Measurements from ENCODE around the gene VPS11. TPM values are rescaled to one million over a fixed set of nuclear protein-coding genes. Genes with fewer than 3 reads are reported as not detected.

The VPS11 gene
- total RNA-seq, 1 donor from 2014 or later, result 10.4 TPM

DNA sequence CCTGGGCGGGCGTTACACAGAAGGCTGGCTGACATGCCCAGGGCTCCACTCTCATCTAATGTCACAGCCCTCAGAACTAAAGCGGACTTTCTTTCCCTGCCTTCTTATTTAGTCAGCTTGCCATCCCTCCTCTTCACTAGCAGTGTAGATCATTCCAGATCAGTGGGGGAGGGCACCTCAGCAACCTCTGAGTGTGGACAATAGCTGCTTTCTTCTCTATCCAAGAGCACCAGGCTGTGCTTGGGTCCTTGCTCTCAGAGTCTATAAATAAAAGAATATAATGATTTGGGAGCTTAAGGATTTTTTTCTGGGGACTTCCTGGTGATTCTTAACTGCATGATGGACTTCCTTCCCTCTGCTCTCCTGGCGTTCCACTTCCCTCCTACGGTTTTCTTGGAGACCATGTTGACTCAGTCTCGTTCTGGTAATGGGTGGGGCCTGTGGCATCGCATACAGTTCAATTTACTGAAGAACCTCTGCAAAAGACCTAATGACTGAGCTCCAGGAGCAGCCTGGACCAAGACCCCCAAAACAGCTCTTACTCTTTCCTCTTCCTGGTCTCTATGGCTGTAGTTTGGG is 14.2 kb downstream of the VPS11 start:
- DNase-seq (ENCODE audit: low spot score), result no peak
- peaks cover 5% of the 10 kb centered on the region for H3K4me1 ChIP-seq
- H3K27ac Mint-ChIP-seq, result no peak overlapping the region
- H3K36me3 ChIP-seq, result no peaks in the 10 kb centered on the region
- H3K4me3 Mint-ChIP-seq, result no peak overlapping the region
- no peaks in the 10 kb centered on the region for H3K9me3 Mint-ChIP-seq
- H3K9ac ChIP-seq, result no peak overlapping the region
- H3K4me2 ChIP-seq, result no peak overlapping the region
- H3K27me3 ChIP-seq, result no peaks in the 10 kb centered on the region
- peaks cover 7% of the 10 kb centered on the region for H3K27me3 Mint-ChIP-seq (ENCODE audit: insufficient read depth, low read depth)
- peaks cover 17% of the 10 kb centered on the region for H3K4me1 Mint-ChIP-seq
- peaks cover 17% of the 10 kb centered on the region for H3F3A ChIP-seq (ENCODE audit: low read depth)
- no peak overlapping the region for H2AFZ ChIP-seq (replicated peaks)
- no peak overlapping the region for H3K27ac ChIP-seq
- no peaks in the 10 kb centered on the region for H3K9me3 ChIP-seq (ENCODE audit: low read depth)
- no peak overlapping the region for H3K4me3 ChIP-seq
- peaks cover 17% of the 10 kb centered on the region for H3K36me3 Mint-ChIP-seq
- TF ChIP-seq, protein P1, sequence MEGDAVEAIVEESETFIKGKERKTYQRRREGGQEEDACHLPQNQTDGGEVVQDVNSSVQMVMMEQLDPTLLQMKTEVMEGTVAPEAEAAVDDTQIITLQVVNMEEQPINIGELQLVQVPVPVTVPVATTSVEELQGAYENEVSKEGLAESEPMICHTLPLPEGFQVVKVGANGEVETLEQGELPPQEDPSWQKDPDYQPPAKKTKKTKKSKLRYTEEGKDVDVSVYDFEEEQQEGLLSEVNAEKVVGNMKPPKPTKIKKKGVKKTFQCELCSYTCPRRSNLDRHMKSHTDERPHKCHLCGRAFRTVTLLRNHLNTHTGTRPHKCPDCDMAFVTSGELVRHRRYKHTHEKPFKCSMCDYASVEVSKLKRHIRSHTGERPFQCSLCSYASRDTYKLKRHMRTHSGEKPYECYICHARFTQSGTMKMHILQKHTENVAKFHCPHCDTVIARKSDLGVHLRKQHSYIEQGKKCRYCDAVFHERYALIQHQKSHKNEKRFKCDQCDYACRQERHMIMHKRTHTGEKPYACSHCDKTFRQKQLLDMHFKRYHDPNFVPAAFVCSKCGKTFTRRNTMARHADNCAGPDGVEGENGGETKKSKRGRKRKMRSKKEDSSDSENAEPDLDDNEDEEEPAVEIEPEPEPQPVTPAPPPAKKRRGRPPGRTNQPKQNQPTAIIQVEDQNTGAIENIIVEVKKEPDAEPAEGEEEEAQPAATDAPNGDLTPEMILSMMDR (IDR thresholded peaks at IDR 0.05), result no peak
- TF ChIP-seq EZH2 (IDR thresholded peaks at IDR 0.05) (no peak), EZH2phosphoT487 (IDR thresholded peaks at IDR 0.05) (no peak)
- peaks cover 9% of the 10 kb centered on the region for H4K20me1 ChIP-seq (ENCODE audit: low read depth)
- H3K79me2 ChIP-seq (ENCODE audit: low read depth), result peaks cover 16% of the 10 kb centered on the region

DNA sequence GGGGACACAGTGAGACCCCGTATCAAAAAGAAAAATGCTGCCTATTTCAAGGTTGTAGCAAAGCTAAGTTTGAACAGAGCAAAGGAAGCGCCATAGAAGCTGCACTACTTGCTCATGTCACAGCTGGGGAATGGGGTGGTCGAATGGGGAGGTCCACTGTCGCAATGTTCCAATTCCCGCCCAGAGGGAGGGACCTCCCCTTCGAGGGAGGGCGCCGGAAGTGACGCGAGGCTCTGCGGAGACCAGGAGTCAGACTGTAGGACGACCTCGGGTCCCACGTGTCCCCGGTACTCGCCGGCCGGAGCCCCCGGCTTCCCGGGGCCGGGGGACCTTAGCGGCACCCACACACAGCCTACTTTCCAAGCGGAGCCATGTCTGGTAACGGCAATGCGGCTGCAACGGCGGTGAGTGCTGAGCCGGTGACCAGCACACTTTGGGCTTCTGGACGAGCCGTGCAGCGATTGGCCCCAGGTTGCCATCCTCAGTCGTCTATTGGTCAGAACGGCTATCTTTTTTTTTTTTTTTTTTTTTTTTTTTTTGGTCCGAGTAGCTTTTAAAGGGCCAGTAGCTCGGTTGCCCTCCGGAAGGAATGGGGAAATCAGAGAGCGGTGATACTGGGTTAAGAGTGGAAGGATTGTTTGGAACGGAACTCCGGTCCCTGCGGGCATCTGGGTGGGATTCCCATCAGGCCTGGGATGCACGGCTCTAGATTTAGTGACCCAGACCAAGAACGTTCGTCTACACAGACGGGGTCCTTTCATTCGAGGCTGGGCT is 17.2 kb downstream of the VPS11 start, which contains the start of gene HMBS:
TSS of gene HMBS (plus strand) at position 219 of the 774 bp plus-strand sequence. CDS start at position 372, 153 bp downstream.
- Histone ChIP-seq H3K36me3 (no peaks in the 10 kb centered on the region), H4K20me1 (ENCODE audit: low read depth) (peaks cover 15% of the 10 kb centered on the region), H3K4me2 (peak within 1 kb of the TSS; percentile 90), H3K4me1 (peaks cover 5% of the 10 kb centered on the region), H3K27me3 (no peaks in the 10 kb centered on the region), H3K4me3 (peak within 1 kb of the TSS; percentile 71), H2AFZ (replicated peaks) (peak within 1 kb of the TSS; percentile 97), H3K9ac (peak within 1 kb of the TSS; percentile 53), H3K79me2 (ENCODE audit: low read depth) (peaks cover 29% of the 10 kb centered on the region), H3K27ac (peak within 1 kb of the TSS; percentile 81), H3K9me3 (ENCODE audit: low read depth) (no peaks in the 10 kb centered on the region), H3F3A (ENCODE audit: low read depth) (peaks cover 24% of the 10 kb centered on the region)
- peaks cover 19% of the 10 kb centered on the region for H3K4me1 Mint-ChIP-seq
- peak within 1 kb of the TSS; percentile 94 for H3K27ac Mint-ChIP-seq
- H3K36me3 Mint-ChIP-seq, result peaks cover 7% of the 10 kb centered on the region
- peak; percentile 95 for DNase-seq (ENCODE audit: low spot score)
- H3K27me3 Mint-ChIP-seq (ENCODE audit: insufficient read depth, low read depth), result peaks cover 4% of the 10 kb centered on the region
- no peaks in the 10 kb centered on the region for H3K9me3 Mint-ChIP-seq
- TF ChIP-seq, protein P1 (IDR thresholded peaks at IDR 0.05), result no peak
- no peak for TF ChIP-seq EZH2 (IDR thresholded peaks at IDR 0.05)
- H3K4me3 Mint-ChIP-seq, result peak within 1 kb of the TSS; percentile 98

DNA sequence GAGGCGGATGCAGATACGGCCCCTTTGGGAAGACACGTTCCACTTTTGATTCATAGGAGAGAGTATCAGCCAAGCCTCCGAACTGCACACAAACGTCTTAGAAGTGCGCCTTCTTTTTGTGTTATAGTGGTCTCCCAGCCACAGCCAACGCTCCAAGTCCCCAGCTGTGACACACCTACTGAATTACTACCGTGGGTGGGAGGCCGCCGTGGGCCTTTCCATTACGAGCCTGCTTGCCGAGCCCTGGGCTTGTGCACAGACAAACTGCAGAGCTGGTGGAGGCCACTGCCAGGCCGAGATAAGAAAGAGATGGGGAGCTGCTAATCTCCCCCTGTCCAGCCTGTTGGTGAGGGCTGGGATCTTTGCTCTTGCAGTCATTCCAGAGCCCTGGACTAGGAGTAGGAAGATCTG is 17.8 kb downstream of the VPS11 start:
- no peaks in the 10 kb centered on the region for H3K9me3 Mint-ChIP-seq
- peaks cover 29% of the 10 kb centered on the region for H3K79me2 ChIP-seq (ENCODE audit: low read depth)
- peak overlapping the region; percentile 53 for H3K9ac ChIP-seq
- no peaks in the 10 kb centered on the region for H3K9me3 ChIP-seq (ENCODE audit: low read depth)
- peak overlapping the region; percentile 94 for H3K27ac Mint-ChIP-seq
- H3K27me3 ChIP-seq, result no peaks in the 10 kb centered on the region
- peaks cover 22% of the 10 kb centered on the region for H3K4me1 Mint-ChIP-seq
- peaks cover 4% of the 10 kb centered on the region for H3K27me3 Mint-ChIP-seq (ENCODE audit: insufficient read depth, low read depth)
- peak overlapping the region; percentile 90 for H3K4me2 ChIP-seq
- H3K36me3 Mint-ChIP-seq, result peaks cover 6% of the 10 kb centered on the region
- peak overlapping the region; percentile 98 for H3K4me3 Mint-ChIP-seq
- H3K4me3 ChIP-seq, result peak overlapping the region; percentile 71
- no peak overlapping the region for H2AFZ ChIP-seq (replicated peaks)
- H3K27ac ChIP-seq, result peak overlapping the region; percentile 2
- H3F3A ChIP-seq (ENCODE audit: low read depth), result peaks cover 30% of the 10 kb centered on the region
- DNase-seq (ENCODE audit: low spot score), result peak; percentile 34
- TF ChIP-seq, protein P1 (IDR thresholded peaks at IDR 0.05), result no peak
- no peak for TF ChIP-seq EZH2phosphoT487 (IDR thresholded peaks at IDR 0.05)
- no peak for TF ChIP-seq EZH2 (IDR thresholded peaks at IDR 0.05)
- no peaks in the 10 kb centered on the region for H3K36me3 ChIP-seq
- H3K4me1 ChIP-seq, result peaks cover 5% of the 10 kb centered on the region
- H4K20me1 ChIP-seq (ENCODE audit: low read depth), result peaks cover 21% of the 10 kb centered on the region

Measured in neural progenitor cell (in vitro differentiated cells).